GM06990 (cell line): ENCODE data around the gene NAB2.

Source experiments
- DNase-seq: peaks from one replicate; pipeline ENCODE4 v3.0.0-alpha.2; 2011; ENCODE audit not compliant: insufficient read length; ENCODE audit errors: extremely low read depth
- H3K27me3 ChIP-seq: replicated peaks from 2 replicates; pipeline ENCODE4 v1.6.0; 2011; ENCODE audit warnings: low read length; ENCODE audit not compliant: control insufficient read depth, insufficient read depth
- H3K36me3 ChIP-seq: 2 replicates; pipeline ENCODE4 v1.5.1; 2011; ENCODE audit warnings: low read length; ENCODE audit not compliant: control insufficient read depth, insufficient read depth
- H3K4me3 ChIP-seq: replicated peaks from 2 replicates; pipeline ENCODE4 v1.5.1; 2011; ENCODE audit warnings: low read depth, mild to moderate bottlenecking, control low read depth, low read length
- TF ChIP-seq, protein P1 (sequence below): IDR thresholded peaks from 2 replicates; pipeline ENCODE4 v1.5.1; 2011; ENCODE audit warnings: low read length, control low read depth, mild to moderate bottlenecking, inconsistent platforms; ENCODE audit not compliant: insufficient read depth, poor library complexity, severe bottlenecking

The NAB2 gene

DNA sequence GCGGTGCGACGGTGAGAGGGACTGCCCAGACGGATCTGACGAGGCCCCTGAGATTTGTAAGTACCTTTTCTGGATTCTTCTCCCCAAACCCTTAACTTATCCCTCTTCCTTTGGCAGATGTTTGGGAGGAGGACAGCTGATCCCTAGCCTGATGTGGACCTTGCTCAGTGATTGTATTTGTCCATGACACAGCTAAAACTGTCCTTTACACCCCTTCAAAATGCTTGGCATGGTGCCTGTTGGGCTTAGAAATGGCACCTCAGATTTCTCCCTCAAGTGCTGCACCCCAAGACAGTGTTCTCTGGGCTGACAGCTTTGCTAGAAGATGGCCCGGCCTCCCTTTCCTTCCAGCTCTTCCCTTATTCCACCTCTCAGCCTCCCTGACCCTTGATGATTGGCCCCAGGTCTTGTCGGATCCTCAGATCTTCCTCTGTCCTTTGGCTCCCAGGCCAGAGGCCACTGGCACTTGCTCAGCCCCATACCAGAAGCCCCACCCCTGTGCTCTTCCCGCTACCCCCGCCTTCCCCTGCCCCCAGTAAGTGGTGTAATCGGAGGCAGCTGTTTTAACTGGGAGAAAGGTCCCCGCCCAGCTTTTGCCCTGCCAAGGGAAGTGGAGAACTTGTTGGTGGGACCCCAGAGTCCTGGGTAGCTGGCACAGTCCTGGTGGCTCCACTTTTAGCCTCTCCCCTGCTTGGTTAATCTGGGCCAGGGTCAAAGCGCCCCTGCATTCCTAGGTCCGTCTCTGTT is 49.8 kb downstream of the NAB2 start:
- no peaks in the 10 kb centered on the region for H3K36me3 ChIP-seq
- TF ChIP-seq, protein P1, sequence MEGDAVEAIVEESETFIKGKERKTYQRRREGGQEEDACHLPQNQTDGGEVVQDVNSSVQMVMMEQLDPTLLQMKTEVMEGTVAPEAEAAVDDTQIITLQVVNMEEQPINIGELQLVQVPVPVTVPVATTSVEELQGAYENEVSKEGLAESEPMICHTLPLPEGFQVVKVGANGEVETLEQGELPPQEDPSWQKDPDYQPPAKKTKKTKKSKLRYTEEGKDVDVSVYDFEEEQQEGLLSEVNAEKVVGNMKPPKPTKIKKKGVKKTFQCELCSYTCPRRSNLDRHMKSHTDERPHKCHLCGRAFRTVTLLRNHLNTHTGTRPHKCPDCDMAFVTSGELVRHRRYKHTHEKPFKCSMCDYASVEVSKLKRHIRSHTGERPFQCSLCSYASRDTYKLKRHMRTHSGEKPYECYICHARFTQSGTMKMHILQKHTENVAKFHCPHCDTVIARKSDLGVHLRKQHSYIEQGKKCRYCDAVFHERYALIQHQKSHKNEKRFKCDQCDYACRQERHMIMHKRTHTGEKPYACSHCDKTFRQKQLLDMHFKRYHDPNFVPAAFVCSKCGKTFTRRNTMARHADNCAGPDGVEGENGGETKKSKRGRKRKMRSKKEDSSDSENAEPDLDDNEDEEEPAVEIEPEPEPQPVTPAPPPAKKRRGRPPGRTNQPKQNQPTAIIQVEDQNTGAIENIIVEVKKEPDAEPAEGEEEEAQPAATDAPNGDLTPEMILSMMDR: no peak
- DNase-seq: no peak
- H3K4me3 ChIP-seq: no peak overlapping the region
- no peaks in the 10 kb centered on the region for H3K27me3 ChIP-seq

DNA sequence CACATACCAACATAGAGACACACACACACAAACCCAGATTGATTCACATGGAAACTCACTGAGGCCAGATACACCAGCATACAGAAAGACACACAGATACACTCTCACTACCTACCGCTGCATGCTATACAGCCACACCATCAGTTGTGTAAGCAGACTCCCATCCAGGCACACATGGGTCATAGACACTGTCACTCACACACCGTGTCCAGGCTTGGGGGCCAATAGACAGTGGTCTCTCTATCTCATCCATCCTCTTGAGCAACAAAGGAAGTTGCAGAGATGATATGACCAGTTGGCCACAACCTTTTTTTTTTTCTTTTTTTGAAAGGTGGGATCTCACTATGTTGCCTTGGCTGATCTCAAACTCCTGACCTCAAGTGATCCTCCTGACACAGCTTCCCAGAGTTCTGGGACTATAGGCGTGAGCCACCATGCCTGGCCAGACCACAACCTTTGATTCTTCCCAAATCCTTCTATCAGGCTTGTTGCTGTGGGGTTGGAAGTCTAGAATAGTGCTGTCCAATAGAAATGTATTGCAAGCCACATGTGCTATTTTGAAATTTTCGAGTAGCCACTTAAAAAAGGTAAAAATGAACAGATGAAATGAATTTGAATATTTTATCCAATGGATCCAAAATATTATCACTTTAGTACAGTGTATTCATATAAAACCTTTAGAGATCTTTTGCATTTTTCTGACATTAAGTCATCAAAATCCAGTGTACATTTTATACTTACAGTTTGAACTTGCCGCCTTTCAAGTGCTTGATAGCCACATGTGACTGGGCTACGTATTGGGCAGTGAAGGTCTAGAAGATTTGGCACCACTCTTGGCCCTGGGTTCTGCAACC is 51.1 kb downstream of the NAB2 start:
- Histone ChIP-seq H3K27me3 (no peaks in the 10 kb centered on the region), H3K36me3 (no peaks in the 10 kb centered on the region), H3K4me3 (no peak overlapping the region)
- no peak for DNase-seq
- TF ChIP-seq, protein P1: no peak

- TF ChIP-seq, protein P1: no peak
- DNase-seq: no peak
- H3K27me3 ChIP-seq: no peaks in the 10 kb centered on the region
- no peaks in the 10 kb centered on the region for H3K36me3 ChIP-seq
- H3K4me3 ChIP-seq: no peak overlapping the region
Observed at GRCh38 chr12:57141249-57141648, 52.3 kb downstream of the NAB2 start.

DNA sequence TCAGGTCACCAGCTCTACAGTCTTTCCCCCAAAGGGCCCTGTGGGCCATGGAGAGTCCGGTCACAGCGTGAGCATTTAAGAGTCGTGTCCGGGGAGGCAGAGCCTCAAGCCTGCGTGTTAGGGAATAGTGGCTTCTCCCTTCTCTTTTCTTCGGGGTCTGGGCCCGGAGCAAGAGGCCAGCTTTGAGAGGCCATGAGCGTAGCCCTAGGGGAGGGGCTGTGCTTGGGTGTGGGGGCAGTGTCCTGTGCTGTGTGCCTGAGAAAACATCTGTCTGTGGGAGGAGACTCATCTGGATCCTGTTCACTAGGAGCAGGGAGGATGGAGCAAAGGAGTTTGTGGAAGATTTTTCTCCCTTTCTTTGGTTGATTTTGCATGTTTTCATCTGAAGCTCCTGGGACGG is 53.2 kb downstream of the NAB2 start:
- TF ChIP-seq, protein P1: no peak
- Histone ChIP-seq H3K27me3 (no peaks in the 10 kb centered on the region), H3K36me3 (no peaks in the 10 kb centered on the region), H3K4me3 (no peak overlapping the region)
- DNase-seq: no peak

DNA sequence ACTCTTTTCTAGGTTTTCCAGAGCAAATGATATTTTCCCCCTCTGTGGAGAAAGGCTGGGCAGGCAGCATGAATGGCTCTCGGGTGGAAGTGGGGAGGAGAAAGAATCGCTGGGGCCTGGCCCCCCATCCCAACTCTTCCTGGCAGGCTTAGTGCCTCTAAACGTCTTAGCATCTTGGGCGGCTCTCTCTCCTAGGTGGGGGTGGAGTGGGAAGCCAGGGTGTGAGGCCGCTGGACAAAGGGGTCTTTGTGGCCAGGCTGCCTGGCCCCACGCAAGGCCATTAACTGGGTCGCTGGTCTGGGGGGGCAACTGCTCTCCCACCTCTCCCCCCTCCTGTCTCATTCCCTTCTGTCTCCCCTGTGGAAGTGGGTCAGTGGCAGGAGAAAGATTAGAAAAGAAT is 53.8 kb downstream of the NAB2 start:
- Histone ChIP-seq H3K27me3 (no peaks in the 10 kb centered on the region), H3K4me3 (no peak overlapping the region), H3K36me3 (no peaks in the 10 kb centered on the region)
- TF ChIP-seq, protein P1: no peak
- no peak for DNase-seq
